HG02642 (cell line): ENCODE results near the gene CREB5.

Experiments used
- ATAC-seq: cut with Tn5 transposase; IDR thresholded peaks from one replicate; pipeline ENCODE4 v1.9.1; 2021; ENCODE audit warnings: mild to moderate bottlenecking; ENCODE audit not compliant: unreplicated experiment, poor library complexity

CREB5 gene

DNA sequence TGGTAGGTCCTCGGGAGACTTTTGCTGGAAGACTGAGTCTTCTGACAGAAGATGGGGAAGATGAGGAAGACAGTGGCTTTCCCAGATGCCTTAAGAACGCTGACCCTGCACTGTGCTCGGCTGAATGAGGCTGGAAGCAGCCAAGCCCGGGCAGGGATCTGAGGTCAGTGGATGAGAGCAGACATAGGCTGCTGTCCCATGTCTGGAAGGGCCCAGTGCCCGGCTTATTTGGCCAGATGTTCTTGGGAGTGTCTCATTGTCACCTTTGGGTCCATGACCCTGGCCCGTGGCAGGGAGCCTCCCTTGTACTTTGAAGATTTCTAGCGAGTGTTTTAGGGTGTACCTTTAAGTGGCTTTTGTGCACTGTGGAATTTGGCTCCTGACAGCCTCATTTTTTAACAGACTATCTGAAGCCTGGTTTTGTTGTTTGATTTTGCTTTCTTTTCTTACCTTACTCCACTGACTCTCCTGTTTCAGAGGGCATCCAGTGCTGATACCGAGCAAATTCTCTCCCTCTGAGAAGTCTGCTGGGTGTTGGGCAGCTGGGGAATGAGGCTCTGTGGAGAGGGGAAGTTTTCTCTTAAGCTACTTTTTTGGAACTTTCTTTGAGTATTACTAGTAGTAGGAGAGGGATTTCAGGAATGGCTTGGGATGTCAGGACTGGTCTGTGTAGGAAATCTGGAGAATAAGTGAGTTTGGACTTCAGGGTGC lies 61.4 kb downstream of the CREB5 start:
- no peak for ATAC-seq

DNA sequence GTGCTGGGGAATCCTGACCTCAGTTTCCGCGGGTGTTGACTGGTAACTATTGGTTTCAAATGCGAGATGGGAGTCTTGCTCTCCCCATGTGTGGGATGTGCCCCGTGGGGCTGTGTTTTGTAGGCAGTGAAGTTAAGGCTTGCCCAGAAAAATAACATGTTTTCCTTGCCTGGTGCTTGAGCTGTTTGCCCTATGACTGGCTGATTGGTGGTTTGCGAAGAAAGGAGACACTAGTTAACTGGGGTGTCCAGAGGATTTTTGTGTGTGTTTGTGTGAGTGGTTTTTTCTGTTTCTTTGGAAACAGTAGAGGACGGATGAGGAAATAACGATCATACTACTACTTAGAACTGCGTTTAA lies 61.9 kb downstream of the CREB5 start:
- no peak for ATAC-seq

DNA sequence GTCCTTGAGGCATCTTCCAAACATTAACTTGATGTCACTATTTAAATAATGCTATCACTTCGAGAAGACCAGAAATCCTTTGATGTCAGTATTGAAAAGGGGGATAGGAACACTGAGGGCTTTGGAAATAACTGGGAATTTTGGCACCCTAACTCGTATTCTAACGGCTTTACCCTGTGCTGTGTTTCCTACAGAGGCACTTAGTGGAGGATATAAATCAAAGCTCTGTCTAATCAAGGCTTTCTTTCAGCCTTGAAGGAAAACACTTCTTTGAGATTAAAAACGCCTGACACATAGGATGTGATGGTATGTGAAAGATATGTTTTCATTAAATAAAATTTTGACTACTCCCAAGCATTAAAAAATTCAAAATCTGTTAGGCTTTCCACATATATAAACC lies 62.3 kb downstream of the CREB5 start:
- no peak for ATAC-seq

- ATAC-seq: no peak
Measured at GRCh38 chr7:28477041-28477442, 64.7 kb downstream of the CREB5 start.

- no peak for ATAC-seq
Measured at GRCh38 chr7:28478656-28479055, 66.3 kb downstream of the CREB5 start.

GRCh38 chr7:28479507-28479947 lies 67.2 kb downstream of the CREB5 start:
- peak; percentile 79 for ATAC-seq

DNA sequence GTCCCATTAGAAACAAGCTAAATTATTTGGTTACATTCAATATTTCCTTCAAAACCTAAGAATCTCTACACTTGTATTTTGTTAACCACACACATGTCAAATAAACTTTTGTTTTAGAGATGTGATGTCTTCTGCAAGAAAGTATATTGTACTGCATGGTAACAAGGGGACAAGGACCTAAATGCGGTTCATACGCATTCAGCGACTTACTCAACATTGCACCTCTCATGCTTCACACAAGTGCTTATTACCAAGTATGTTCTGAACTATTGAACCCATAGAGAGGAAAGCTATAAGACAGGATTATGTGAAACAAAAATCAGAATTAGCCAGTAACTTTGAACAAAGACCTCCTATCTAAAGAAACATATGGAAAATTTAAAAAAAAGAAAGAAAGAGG lies 68.3 kb downstream of the CREB5 start:
- no peak for ATAC-seq

GRCh38 chr7:28481091-28481926 lies 69.0 kb downstream of the CREB5 start:
- ATAC-seq: peak; percentile 67

- no peak for ATAC-seq
Measured at GRCh38 chr7:28483112-28483511, 70.8 kb downstream of the CREB5 start.

DNA sequence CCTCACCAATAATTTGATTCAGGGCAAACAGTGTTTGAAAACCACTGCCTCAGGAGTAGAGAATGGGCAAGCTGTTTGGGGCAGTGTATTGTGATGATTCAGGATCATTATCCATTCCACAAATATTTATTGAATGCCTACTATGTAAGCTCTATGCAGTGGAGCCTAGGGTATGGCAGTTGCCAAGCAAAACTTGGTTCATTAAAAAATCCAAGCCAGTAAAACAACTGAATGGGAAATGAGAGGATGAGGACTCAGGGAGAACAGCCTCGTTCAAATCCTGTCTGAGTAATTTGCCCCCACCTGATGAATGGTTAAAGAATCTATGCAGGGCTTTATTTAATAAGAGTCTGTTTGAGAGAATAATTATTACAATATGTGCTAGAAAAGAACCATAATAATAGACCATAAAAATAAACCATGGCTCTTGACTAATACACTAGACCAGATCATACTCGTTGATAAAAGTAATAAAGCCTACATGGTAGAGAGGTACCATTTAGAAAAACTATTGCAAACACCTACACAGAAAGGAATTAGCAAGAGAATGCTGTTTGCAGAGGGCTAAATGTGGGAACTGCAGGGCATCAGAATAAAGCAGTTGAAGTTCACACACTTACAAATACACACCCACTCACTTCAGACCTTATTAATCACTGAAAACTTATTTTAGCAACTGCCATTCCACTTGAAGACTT lies 71.7 kb downstream of the CREB5 start:
- no peak for ATAC-seq

DNA sequence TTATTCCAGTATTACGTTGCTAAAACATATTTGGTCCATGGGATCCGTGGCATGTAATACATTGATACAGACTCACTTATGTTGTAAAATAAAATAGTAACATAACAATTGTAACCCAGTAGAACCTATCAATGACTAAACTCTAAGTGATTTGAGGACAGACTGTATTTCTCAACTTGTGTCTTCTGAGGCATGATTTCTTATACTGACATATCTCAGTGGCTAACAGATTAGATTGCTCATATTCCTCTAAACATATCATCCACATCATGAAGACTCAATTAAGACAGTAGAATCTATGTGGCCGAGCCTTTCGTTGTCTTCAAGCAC lies 72.3 kb downstream of the CREB5 start:
- ATAC-seq: no peak

DNA sequence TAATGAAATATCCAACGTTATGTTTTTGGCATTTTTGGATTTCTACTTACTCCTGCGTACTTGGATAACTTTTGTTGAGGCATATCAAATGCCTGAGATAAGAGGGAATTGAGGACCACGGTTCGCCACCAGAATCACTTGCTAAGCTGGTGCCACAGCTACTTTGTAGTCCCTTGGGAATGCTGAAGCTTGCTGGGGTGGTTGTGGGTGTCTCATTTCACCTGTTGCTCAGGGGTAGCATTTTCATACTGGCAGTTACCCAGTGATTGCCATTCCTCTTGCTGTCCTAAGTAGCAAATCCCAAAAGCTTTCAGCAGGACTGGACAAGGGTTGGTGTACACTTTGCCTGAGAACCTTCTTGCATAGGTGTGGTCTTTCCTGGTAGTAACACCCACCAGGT lies 75.2 kb downstream of the CREB5 start:
- ATAC-seq: no peak

GRCh38 chr7:28488061-28488791 lies 75.9 kb downstream of the CREB5 start:
- no peak for ATAC-seq

DNA sequence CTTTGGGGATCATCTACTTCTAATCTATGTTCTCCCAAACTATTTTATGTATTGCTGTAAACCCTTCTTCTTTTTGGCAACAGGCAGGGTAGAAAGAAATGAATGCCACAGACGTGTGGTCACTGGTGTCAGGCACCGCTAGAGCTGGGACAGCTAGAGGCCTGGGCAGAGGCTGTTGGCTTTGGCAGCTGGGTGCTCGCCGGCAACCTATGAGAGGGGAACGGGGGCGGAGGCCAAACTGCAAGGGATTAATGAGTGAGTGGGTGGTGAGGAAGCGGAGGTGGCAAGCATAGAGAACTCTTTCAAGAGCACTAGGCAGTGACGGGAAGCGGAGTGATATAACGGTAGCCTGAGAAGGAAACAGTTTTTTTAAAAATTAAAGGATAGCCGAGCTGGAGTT lies 78.5 kb downstream of the CREB5 start:
- no peak for ATAC-seq

GRCh38 chr7:28493477-28493876 lies 81.2 kb downstream of the CREB5 start:
- ATAC-seq: no peak

DNA sequence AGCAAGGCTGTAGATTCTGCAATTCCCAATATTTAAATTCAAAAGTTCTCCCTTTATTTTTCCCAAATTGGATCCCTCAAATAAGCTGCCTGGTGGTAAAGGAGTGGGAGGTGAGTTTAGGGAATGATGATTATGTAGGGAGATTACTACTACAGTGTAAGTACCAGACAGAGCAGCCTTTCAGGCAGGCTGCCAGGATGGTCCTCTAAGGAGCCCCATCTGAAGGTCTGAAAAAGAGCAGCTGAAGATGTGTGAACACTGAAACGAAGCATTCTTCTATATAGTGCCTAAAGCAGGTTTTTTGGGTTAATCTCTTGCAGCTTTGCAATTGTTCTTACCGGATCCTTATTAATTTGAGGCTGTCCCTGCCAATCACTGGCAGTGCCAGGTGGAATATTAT lies 84.7 kb downstream of the CREB5 start:
- no peak for ATAC-seq

- no peak for ATAC-seq
Measured at GRCh38 chr7:28498636-28499035, 86.3 kb downstream of the CREB5 start.

GRCh38 chr7:28500138-28500537 lies 87.8 kb downstream of the CREB5 start:
- no peak for ATAC-seq

DNA sequence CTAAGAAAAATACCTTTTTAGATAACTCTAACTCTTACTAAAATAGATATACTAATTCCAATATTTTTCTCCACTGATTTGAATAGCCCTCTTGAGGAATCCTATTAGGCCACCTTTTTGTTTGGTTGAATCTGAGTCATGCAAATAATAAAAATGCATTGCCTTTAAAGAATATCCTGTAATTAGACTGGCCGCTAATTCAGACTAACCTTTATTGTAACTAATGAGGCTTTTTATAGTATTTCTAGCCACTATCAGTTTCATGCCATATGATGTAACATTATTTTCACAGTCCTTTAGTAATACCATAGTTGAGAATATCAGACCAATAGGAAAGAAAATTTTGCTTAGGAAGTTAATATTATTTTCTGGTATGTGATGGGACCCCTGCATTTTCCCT lies 90.1 kb downstream of the CREB5 start:
- ATAC-seq: no peak

- ATAC-seq: no peak
Measured at GRCh38 chr7:28503396-28503795, 91.1 kb downstream of the CREB5 start.

DNA sequence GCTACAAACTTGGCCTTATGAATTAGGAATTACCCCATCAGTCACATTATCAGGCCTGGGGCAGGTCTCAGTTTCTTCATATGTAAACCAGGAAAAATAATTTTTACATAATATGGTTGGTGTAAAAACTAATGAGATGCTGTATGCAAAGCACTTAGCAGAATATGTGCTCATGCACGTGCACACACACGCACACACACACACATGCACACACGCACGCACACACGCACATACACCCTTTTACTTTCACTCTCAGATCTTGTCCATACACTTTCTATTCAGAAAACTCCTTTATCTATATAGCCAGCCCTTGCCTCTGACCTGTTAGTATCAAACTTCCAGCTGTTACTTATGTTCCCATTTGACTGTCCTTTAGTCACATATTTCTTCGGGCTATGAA lies 92.7 kb downstream of the CREB5 start:
- ATAC-seq: no peak
